GM23338 (cell line): ENCODE measurements around the gene SMR3A. TPM values are rescaled to one million over a fixed set of nuclear protein-coding genes. Genes with fewer than 3 reads are reported as not detected.

Source experiments
- ATAC-seq: fragments of 200-7000 bp; cut with Tn5 transposase; 3 replicates; pipeline ENCODE4 v1.9.1; 2020
- DNase-seq: peaks from one replicate; pipeline ENCODE4 v3.0.0-alpha.2; 2015; ENCODE audit warnings: low spot score
- H2AFZ ChIP-seq: fragments of 200-600 bp; sonication (generic); 2 replicates; pipeline ENCODE4 v1.8.0; 2016; ENCODE audit warnings: antibody characterized with exemption, mild to moderate bottlenecking, moderate library complexity
- H3F3A ChIP-seq: fragments of 200-600 bp; sonication (generic); replicated peaks from 2 replicates; pipeline ENCODE4 v1.8.0; 2017; ENCODE audit warnings: antibody characterized with exemption, mixed run types, low read depth
- H3K27ac ChIP-seq: fragments of 200-600 bp; sonication (generic); 2 replicates; pipeline ENCODE4 v1.6.1; 2016; ENCODE audit warnings: low read depth
- H3K27me3 ChIP-seq: fragments of 200-600 bp; sonication (generic); 2 replicates; pipeline ENCODE4 v1.8.0; 2016; ENCODE audit warnings: mild to moderate bottlenecking, mixed run types, moderate library complexity; ENCODE audit not compliant: insufficient read depth
- H3K36me3 ChIP-seq: fragments of 200-600 bp; sonication (generic); 2 replicates; pipeline ENCODE4 v1.8.0; 2016; ENCODE audit warnings: mild to moderate bottlenecking; ENCODE audit not compliant: insufficient read depth
- H3K4me1 ChIP-seq: fragments of 200-600 bp; sonication (generic); 2 replicates; pipeline ENCODE4 v1.8.0; 2016; ENCODE audit warnings: mild to moderate bottlenecking, moderate library complexity; ENCODE audit not compliant: insufficient read depth
- H3K4me2 ChIP-seq: fragments of 200-600 bp; sonication (generic); 2 replicates; pipeline ENCODE4 v1.7.1; 2017; ENCODE audit warnings: mixed run types
- H3K4me3 ChIP-seq: fragments of 200-600 bp; sonication (generic); 2 replicates; pipeline ENCODE4 v1.6.1; 2016; ENCODE audit warnings: mixed run types
- H3K79me2 ChIP-seq: fragments of 200-600 bp; sonication (generic); replicated peaks from 2 replicates; pipeline ENCODE4 v1.8.0; 2017; ENCODE audit warnings: mild to moderate bottlenecking; ENCODE audit not compliant: insufficient read depth
- H3K9me2 ChIP-seq: fragments of 200-600 bp; sonication (generic); 2 replicates; pipeline ENCODE4 v1.8.0; 2017; ENCODE audit not compliant: insufficient read depth
- H4K20me1 ChIP-seq: fragments of 200-600 bp; sonication (generic); replicated peaks from 2 replicates; pipeline ENCODE4 v1.8.0; 2017; ENCODE audit warnings: mild to moderate bottlenecking; ENCODE audit not compliant: insufficient read depth
- H3K27ac Mint-ChIP-seq: 2 replicates; pipeline ENCODE4 v1.8.0; 2020; ENCODE audit warnings: inconsistent platforms, mild to moderate bottlenecking, moderate library complexity, mixed read lengths
- H3K27me3 Mint-ChIP-seq: 3 replicates; pipeline ENCODE4 v1.8.0; 2022; ENCODE audit warnings: low read depth, mild to moderate bottlenecking, moderate library complexity, mixed read lengths, inconsistent platforms; ENCODE audit not compliant: insufficient read depth, poor library complexity
- H3K36me3 Mint-ChIP-seq: 3 replicates; pipeline ENCODE4 v1.8.0; 2021; ENCODE audit warnings: low read depth, mild to moderate bottlenecking, inconsistent platforms, moderate library complexity, mixed read lengths
- H3K4me1 Mint-ChIP-seq: 3 replicates; pipeline ENCODE4 v1.8.0; 2020; ENCODE audit warnings: mild to moderate bottlenecking, inconsistent platforms, mixed read lengths
- H3K4me3 Mint-ChIP-seq: 3 replicates; pipeline ENCODE4 v1.8.0; 2021; ENCODE audit warnings: moderate library complexity, mild to moderate bottlenecking, inconsistent platforms, mixed read lengths
- H3K9me3 Mint-ChIP-seq: 3 replicates; pipeline ENCODE4 v1.8.0; 2020; ENCODE audit warnings: moderate library complexity, mild to moderate bottlenecking, inconsistent platforms, mixed read lengths
- CREB1 ChIP-seq: fragments of 250-450 bp; sonication (Bioruptor Pico); IDR thresholded peaks from 2 replicates; pipeline ENCODE4 v1.5.0; 2020; ENCODE audit warnings: low read depth, mild to moderate bottlenecking, moderate library complexity
- EZH2 ChIP-seq: fragments of 200-600 bp; sonication (generic); IDR thresholded peaks from one replicate; pipeline ENCODE4 v1.8.0; 2017; ENCODE audit warnings: antibody characterized with exemption, mild to moderate bottlenecking, low read depth; ENCODE audit not compliant: unreplicated experiment
- EZH2phosphoT487 ChIP-seq: fragments of 200-600 bp; sonication (generic); IDR thresholded peaks from one replicate; pipeline ENCODE4 v1.8.1; 2018; ENCODE audit warnings: antibody characterized with exemption; ENCODE audit not compliant: unreplicated experiment
- STAT1 ChIP-seq: IDR thresholded peaks from one replicate; pipeline ENCODE4 v1.6.1; 2016; ENCODE audit warnings: antibody characterized with exemption; ENCODE audit not compliant: unreplicated experiment
- ZNF114 ChIP-seq: fragments of 250-450 bp; sonication (Bioruptor Pico); IDR thresholded peaks from 2 replicates; pipeline ENCODE4 v1.5.0; 2020; ENCODE audit warnings: mild to moderate bottlenecking, moderate library complexity
- ZNF331 ChIP-seq: fragments of 250-450 bp; sonication (Bioruptor Pico); IDR thresholded peaks from 2 replicates; pipeline ENCODE4 v1.5.0; 2020; ENCODE audit warnings: low read depth, mild to moderate bottlenecking, moderate library complexity
- polyA plus RNA-seq: library from polyadenylated mRNA; unstranded; fragments of >200 nt; fragmentation: Nextera tagmentation; extraction: Ambion mirVana; gene quantifications from 2 replicates; pipeline ENCODE4 v1.2.1, GENCODE V29; 2016
- total RNA-seq: library from RNA; depleted of rRNA; stranded (reverse); fragments of >200 nt; shearing (Covaris generic); gene quantifications from 2 replicates; pipeline ENCODE4 v1.2.3, GENCODE V29; 2014
- TF ChIP-seq, protein P1 (sequence below): fragments of 250-450 bp; sonication (Bioruptor Pico); IDR thresholded peaks from 2 replicates; pipeline ENCODE4 v1.5.0; 2020; ENCODE audit warnings: mild to moderate bottlenecking, moderate library complexity
- TF ChIP-seq, protein P2 (sequence below), 2 experiments: fragments of 200-600 bp in 1 of 2; sonication (generic) in 1 of 2; conservative IDR thresholded peaks; 2 replicates each; pipeline versions ENCODE4 v1.5.1 to v1.6.1; 2016 to 2017; ENCODE audit warnings: antibody characterized with exemption in 2 of 2, low read depth in 2 of 2, mild to moderate bottlenecking in 2 of 2, moderate library complexity in 1 of 2

Gene SMR3A
- total and polyA plus RNA-seq, 2 experiments from 2014 or later, result not detected

DNA sequence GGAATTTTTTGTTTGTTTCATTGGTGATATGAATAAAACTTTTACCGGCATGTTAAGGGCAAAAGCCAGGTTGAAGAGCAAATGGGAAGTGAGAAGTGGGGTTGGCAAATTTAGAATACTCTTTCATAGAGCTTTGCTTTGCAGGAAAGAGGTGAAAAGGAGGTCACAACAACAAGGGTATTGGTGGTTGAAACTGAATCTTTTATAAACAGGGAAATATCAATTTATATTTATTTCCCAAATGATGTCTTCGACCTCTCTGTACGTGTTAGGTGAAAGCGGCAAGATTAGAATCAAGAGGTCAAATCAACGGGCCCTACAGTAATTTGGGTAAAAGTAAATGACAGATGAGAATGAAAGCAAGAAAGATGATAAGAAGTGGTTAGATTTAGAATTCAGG is 3.4 kb downstream of the SMR3A start:
- Histone ChIP-seq H3K4me3 (no peak overlapping the region), H3K4me1 (no peaks in the 10 kb centered on the region), H3K9me2 (no peaks in the 10 kb centered on the region; the same call in 1 of the 2 replicates), H3F3A (no peaks in the 10 kb centered on the region), H3K36me3 (no peaks in the 10 kb centered on the region), H3K27me3 (no peaks in the 10 kb centered on the region), H3K27ac (no peak overlapping the region), H2AFZ (no peak overlapping the region), H4K20me1 (no peaks in the 10 kb centered on the region), H3K4me2 (no peak overlapping the region), H3K79me2 (no peaks in the 10 kb centered on the region)
- no peak for ATAC-seq
- H3K36me3 Mint-ChIP-seq, result no peaks in the 10 kb centered on the region
- no peak overlapping the region for H3K4me3 Mint-ChIP-seq
- TF ChIP-seq CREB1 (CRISPR knock-in tag) (no peak), ZNF114 (no peak), STAT1 (no peak), EZH2 (no peak), EZH2phosphoT487 (no peak), ZNF331 (CRISPR knock-in tag) (no peak)
- TF ChIP-seq, protein P1, sequence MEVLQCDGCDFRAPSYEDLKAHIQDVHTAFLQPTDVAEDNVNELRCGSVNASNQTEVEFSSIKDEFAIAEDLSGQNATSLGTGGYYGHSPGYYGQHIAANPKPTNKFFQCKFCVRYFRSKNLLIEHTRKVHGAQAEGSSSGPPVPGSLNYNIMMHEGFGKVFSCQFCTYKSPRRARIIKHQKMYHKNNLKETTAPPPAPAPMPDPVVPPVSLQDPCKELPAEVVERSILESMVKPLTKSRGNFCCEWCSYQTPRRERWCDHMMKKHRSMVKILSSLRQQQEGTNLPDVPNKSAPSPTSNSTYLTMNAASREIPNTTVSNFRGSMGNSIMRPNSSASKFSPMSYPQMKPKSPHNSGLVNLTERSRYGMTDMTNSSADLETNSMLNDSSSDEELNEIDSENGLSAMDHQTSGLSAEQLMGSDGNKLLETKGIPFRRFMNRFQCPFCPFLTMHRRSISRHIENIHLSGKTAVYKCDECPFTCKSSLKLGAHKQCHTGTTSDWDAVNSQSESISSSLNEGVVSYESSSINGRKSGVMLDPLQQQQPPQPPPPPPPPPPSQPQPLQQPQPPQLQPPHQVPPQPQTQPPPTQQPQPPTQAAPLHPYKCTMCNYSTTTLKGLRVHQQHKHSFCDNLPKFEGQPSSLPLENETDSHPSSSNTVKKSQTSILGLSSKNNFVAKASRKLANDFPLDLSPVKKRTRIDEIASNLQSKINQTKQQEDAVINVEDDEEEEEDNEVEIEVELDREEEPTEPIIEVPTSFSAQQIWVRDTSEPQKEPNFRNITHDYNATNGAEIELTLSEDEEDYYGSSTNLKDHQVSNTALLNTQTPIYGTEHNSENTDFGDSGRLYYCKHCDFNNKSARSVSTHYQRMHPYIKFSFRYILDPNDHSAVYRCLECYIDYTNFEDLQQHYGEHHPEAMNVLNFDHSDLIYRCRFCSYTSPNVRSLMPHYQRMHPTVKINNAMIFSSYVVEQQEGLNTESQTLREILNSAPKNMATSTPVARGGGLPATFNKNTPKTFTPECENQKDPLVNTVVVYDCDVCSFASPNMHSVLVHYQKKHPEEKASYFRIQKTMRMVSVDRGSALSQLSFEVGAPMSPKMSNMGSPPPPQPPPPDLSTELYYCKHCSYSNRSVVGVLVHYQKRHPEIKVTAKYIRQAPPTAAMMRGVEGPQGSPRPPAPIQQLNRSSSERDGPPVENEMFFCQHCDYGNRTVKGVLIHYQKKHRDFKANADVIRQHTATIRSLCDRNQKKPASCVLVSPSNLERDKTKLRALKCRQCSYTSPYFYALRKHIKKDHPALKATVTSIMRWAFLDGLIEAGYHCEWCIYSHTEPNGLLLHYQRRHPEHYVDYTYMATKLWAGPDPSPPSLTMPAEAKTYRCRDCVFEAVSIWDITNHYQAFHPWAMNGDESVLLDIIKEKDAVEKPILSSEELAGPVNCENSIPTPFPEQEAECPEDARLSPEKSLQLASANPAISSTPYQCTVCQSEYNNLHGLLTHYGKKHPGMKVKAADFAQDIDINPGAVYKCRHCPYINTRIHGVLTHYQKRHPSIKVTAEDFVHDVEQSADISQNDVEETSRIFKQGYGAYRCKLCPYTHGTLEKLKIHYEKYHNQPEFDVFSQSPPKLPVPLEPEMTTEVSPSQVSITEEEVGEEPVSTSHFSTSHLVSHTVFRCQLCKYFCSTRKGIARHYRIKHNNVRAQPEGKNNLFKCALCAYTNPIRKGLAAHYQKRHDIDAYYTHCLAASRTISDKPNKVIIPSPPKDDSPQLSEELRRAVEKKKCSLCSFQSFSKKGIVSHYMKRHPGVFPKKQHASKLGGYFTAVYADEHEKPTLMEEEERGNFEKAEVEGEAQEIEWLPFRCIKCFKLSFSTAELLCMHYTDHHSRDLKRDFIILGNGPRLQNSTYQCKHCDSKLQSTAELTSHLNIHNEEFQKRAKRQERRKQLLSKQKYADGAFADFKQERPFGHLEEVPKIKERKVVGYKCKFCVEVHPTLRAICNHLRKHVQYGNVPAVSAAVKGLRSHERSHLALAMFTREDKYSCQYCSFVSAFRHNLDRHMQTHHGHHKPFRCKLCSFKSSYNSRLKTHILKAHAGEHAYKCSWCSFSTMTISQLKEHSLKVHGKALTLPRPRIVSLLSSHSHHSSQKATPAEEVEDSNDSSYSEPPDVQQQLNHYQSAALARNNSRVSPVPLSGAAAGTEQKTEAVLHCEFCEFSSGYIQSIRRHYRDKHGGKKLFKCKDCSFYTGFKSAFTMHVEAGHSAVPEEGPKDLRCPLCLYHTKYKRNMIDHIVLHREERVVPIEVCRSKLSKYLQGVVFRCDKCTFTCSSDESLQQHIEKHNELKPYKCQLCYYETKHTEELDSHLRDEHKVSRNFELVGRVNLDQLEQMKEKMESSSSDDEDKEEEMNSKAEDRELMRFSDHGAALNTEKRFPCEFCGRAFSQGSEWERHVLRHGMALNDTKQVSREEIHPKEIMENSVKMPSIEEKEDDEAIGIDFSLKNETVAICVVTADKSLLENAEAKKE (CRISPR knock-in tag), result no peak
- TF ChIP-seq, protein P2, sequence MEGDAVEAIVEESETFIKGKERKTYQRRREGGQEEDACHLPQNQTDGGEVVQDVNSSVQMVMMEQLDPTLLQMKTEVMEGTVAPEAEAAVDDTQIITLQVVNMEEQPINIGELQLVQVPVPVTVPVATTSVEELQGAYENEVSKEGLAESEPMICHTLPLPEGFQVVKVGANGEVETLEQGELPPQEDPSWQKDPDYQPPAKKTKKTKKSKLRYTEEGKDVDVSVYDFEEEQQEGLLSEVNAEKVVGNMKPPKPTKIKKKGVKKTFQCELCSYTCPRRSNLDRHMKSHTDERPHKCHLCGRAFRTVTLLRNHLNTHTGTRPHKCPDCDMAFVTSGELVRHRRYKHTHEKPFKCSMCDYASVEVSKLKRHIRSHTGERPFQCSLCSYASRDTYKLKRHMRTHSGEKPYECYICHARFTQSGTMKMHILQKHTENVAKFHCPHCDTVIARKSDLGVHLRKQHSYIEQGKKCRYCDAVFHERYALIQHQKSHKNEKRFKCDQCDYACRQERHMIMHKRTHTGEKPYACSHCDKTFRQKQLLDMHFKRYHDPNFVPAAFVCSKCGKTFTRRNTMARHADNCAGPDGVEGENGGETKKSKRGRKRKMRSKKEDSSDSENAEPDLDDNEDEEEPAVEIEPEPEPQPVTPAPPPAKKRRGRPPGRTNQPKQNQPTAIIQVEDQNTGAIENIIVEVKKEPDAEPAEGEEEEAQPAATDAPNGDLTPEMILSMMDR (conservative IDR thresholded peaks at IDR 0.05; ENCODE audit: low read depth in 2 of 2), result no peak
- no peak for DNase-seq
- H3K27ac Mint-ChIP-seq, result no peak overlapping the region
- no peaks in the 10 kb centered on the region for H3K27me3 Mint-ChIP-seq
- no peaks in the 10 kb centered on the region; the same call in 1 of the 3 replicates for H3K4me1 Mint-ChIP-seq
- peaks cover 3% of the 10 kb centered on the region; the same call in 2 of the 3 replicates for H3K9me3 Mint-ChIP-seq
